ENCODE results near the gene DAB1.

DAB1 gene

DNA sequence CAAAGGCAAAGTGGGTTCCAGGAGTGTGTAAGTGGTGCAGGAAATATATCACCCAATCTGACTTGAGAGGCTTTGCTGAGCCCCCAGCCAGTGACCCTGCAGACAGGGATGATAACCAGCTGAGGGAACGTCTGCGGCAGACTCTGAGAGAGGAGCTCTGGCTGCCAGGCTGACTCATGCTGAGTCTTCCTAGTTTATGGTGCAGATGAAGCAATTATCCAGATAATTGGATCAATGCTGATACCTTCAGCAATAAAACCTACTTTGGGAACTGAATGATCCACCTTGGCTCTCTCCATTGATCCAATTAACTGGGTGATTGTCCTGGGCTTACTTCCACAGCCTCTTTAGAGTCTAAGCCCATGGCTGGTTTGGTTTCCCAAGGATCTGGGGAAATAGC, 465.3 kb downstream of the DAB1 start:
- TF ChIP-seq, protein P1, sequence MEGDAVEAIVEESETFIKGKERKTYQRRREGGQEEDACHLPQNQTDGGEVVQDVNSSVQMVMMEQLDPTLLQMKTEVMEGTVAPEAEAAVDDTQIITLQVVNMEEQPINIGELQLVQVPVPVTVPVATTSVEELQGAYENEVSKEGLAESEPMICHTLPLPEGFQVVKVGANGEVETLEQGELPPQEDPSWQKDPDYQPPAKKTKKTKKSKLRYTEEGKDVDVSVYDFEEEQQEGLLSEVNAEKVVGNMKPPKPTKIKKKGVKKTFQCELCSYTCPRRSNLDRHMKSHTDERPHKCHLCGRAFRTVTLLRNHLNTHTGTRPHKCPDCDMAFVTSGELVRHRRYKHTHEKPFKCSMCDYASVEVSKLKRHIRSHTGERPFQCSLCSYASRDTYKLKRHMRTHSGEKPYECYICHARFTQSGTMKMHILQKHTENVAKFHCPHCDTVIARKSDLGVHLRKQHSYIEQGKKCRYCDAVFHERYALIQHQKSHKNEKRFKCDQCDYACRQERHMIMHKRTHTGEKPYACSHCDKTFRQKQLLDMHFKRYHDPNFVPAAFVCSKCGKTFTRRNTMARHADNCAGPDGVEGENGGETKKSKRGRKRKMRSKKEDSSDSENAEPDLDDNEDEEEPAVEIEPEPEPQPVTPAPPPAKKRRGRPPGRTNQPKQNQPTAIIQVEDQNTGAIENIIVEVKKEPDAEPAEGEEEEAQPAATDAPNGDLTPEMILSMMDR (IDR thresholded peaks at IDR 0.05; ENCODE audit: low read depth, low read length, poor library complexity, severe bottlenecking): no peak
- TF ChIP-seq EZH2phosphoT487 (IDR thresholded peaks at IDR 0.05; ENCODE audit: borderline replicate concordance, low read length): no peak
- H3K4me3 ChIP-seq (ENCODE audit: low read length): no peak overlapping the region
- H3K27ac ChIP-seq (ENCODE audit: low read depth, low read length): no peak overlapping the region
- no peaks in the 10 kb centered on the region for H3K9me3 ChIP-seq (ENCODE audit: control insufficient read depth, insufficient read depth, low read length)
- no peaks in the 10 kb centered on the region for H3K4me1 ChIP-seq (ENCODE audit: control insufficient read depth, low read length)
- no peaks in the 10 kb centered on the region for H3K36me3 ChIP-seq (ENCODE audit: control insufficient read depth, low read length)
- H4K20me1 ChIP-seq (ENCODE audit: control insufficient read depth, insufficient read depth, low read depth, low read length): no peaks in the 10 kb centered on the region
- no peaks in the 10 kb centered on the region for H3K27me3 ChIP-seq (ENCODE audit: control insufficient read depth, low read length)
- no peaks in the 10 kb centered on the region for H3K79me2 ChIP-seq (ENCODE audit: control insufficient read depth, low read length)
- no peaks in the 10 kb centered on the region for H3K9me2 ChIP-seq (replicated peaks; ENCODE audit: control insufficient read depth, low read length)
- H3F3A ChIP-seq (ENCODE audit: control insufficient read depth, insufficient read depth): no peaks in the 10 kb centered on the region
- no peak overlapping the region for H3K4me2 ChIP-seq (ENCODE audit: low read length)

DNA sequence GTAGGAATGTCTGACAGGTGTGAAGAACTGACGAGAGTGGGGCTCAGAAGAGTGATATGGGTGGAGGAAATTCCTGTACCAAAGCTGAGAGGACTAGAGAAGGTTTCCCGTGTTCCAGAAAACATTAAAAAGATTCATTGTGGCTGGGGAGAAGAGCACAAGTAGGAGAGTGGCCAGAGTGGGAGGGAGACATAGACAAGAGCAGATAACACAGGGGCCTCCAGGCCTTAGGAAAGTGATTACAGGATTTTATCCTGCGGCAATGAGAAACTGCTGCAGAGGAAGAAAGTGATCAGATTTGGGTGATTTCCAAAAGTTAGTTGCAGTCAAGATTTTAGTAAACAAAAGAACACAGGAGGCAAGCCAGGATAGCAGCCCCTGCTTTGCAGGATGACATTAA, 465.9 kb downstream of the DAB1 start:
- no peaks in the 10 kb centered on the region for H3F3A ChIP-seq (ENCODE audit: control insufficient read depth, insufficient read depth)
- H3K36me3 ChIP-seq (ENCODE audit: control insufficient read depth, low read length): no peaks in the 10 kb centered on the region
- no peak overlapping the region for H3K4me2 ChIP-seq (ENCODE audit: low read length)
- H3K9me2 ChIP-seq (replicated peaks; ENCODE audit: control insufficient read depth, low read length): no peaks in the 10 kb centered on the region
- no peaks in the 10 kb centered on the region for H3K27me3 ChIP-seq (ENCODE audit: control insufficient read depth, low read length)
- no peaks in the 10 kb centered on the region for H3K4me1 ChIP-seq (ENCODE audit: control insufficient read depth, low read length)
- no peaks in the 10 kb centered on the region for H4K20me1 ChIP-seq (ENCODE audit: control insufficient read depth, insufficient read depth, low read depth, low read length)
- H3K79me2 ChIP-seq (ENCODE audit: control insufficient read depth, low read length): no peaks in the 10 kb centered on the region
- no peak overlapping the region for H3K4me3 ChIP-seq (ENCODE audit: low read length)
- no peak overlapping the region for H3K27ac ChIP-seq (ENCODE audit: low read depth, low read length)
- H3K9me3 ChIP-seq (ENCODE audit: control insufficient read depth, insufficient read depth, low read length): no peaks in the 10 kb centered on the region
- TF ChIP-seq, protein P1 (IDR thresholded peaks at IDR 0.05; ENCODE audit: low read depth, low read length, poor library complexity, severe bottlenecking): no peak
- no peak for TF ChIP-seq EZH2phosphoT487 (IDR thresholded peaks at IDR 0.05; ENCODE audit: borderline replicate concordance, low read length)

DNA sequence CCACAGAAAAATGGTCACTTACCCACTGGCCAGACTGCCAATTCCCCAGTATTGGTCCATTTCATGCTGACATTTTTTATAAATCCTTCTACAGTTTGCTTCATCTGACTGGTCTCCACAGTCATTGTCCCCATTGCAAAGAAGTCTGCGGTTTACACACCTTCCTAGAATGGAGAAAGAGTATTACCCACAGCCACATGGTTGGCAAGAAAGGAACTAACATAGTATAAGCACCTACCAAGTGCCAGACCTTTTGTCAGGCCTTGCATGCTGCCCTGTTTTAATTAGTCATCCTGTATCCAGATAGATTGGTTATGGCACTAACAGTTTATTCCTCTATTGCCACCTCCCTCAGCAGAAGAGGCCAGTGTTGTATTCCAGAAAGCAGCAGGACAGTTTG, 469.2 kb downstream of the DAB1 start:
- Histone ChIP-seq H3K27me3 (ENCODE audit: control insufficient read depth, low read length) (no peaks in the 10 kb centered on the region), H4K20me1 (ENCODE audit: control insufficient read depth, insufficient read depth, low read depth, low read length) (no peaks in the 10 kb centered on the region), H3K9me3 (ENCODE audit: control insufficient read depth, insufficient read depth, low read length) (no peaks in the 10 kb centered on the region), H3K9me2 (replicated peaks; ENCODE audit: control insufficient read depth, low read length) (no peaks in the 10 kb centered on the region), H3K79me2 (ENCODE audit: control insufficient read depth, low read length) (no peaks in the 10 kb centered on the region), H3K36me3 (ENCODE audit: control insufficient read depth, low read length) (no peaks in the 10 kb centered on the region), H3F3A (ENCODE audit: control insufficient read depth, insufficient read depth) (no peaks in the 10 kb centered on the region), H3K4me3 (ENCODE audit: low read length) (no peak overlapping the region), H3K27ac (ENCODE audit: low read depth, low read length) (no peak overlapping the region), H3K4me1 (ENCODE audit: control insufficient read depth, low read length) (no peaks in the 10 kb centered on the region), H3K4me2 (ENCODE audit: low read length) (no peak overlapping the region)
- TF ChIP-seq EZH2phosphoT487 (IDR thresholded peaks at IDR 0.05; ENCODE audit: borderline replicate concordance, low read length): no peak
- TF ChIP-seq, protein P1 (IDR thresholded peaks at IDR 0.05; ENCODE audit: low read depth, low read length, poor library complexity, severe bottlenecking): no peak

DNA sequence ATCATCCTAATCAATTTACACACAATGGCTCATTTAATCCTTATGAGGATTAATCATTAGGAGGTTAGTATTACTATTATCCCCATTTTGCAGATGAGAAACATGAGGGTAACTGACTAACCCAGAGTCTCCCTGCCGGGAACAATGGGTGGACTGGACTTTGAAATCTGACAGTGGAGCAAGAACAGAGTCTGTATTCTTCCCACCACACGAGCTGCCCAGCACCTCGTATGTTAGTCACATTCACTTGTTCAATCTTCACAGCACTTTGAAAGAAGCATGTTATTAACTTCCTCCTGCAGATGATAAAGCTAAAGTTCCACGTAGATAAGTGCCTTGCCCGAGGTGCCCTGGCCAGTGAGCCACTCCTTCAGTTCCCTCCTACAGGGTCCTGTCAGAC, 470.5 kb downstream of the DAB1 start:
- Histone ChIP-seq H3K27me3 (ENCODE audit: control insufficient read depth, low read length) (no peaks in the 10 kb centered on the region), H3K79me2 (ENCODE audit: control insufficient read depth, low read length) (no peaks in the 10 kb centered on the region), H3K9me3 (ENCODE audit: control insufficient read depth, insufficient read depth, low read length) (no peaks in the 10 kb centered on the region)

More for the DNA sequence above, 470.5 kb downstream of the DAB1 start:
- Histone ChIP-seq H3K27ac (ENCODE audit: low read depth, low read length) (no peak overlapping the region), H3K4me1 (ENCODE audit: control insufficient read depth, low read length) (no peaks in the 10 kb centered on the region), H3K4me2 (ENCODE audit: low read length) (no peak overlapping the region), H3K9me2 (replicated peaks; ENCODE audit: control insufficient read depth, low read length) (no peaks in the 10 kb centered on the region), H4K20me1 (ENCODE audit: control insufficient read depth, insufficient read depth, low read depth, low read length) (no peaks in the 10 kb centered on the region), H3F3A (ENCODE audit: control insufficient read depth, insufficient read depth) (no peaks in the 10 kb centered on the region), H3K4me3 (ENCODE audit: low read length) (no peak overlapping the region), H3K36me3 (ENCODE audit: control insufficient read depth, low read length) (no peaks in the 10 kb centered on the region)
- no peak for TF ChIP-seq EZH2phosphoT487 (IDR thresholded peaks at IDR 0.05; ENCODE audit: borderline replicate concordance, low read length)
- TF ChIP-seq, protein P1 (IDR thresholded peaks at IDR 0.05; ENCODE audit: low read depth, low read length, poor library complexity, severe bottlenecking): no peak

Measured in DOHH2 (cell line).